ENCODE measurements around the gene SLC6A7. TPM values are rescaled to one million over a fixed set of nuclear protein-coding genes. Genes with fewer than 3 reads are reported as not detected.
"Not testable (repeated sequence)": the region's sequence is repeated elsewhere in the genome, so short reads cannot be mapped to it uniquely, and the experiment has no call there.

SLC6A7 gene
- polyA plus RNA-seq, 4 donors, result 0.06 to 0.13 (median 0.08) TPM; not detected in 1

DNA sequence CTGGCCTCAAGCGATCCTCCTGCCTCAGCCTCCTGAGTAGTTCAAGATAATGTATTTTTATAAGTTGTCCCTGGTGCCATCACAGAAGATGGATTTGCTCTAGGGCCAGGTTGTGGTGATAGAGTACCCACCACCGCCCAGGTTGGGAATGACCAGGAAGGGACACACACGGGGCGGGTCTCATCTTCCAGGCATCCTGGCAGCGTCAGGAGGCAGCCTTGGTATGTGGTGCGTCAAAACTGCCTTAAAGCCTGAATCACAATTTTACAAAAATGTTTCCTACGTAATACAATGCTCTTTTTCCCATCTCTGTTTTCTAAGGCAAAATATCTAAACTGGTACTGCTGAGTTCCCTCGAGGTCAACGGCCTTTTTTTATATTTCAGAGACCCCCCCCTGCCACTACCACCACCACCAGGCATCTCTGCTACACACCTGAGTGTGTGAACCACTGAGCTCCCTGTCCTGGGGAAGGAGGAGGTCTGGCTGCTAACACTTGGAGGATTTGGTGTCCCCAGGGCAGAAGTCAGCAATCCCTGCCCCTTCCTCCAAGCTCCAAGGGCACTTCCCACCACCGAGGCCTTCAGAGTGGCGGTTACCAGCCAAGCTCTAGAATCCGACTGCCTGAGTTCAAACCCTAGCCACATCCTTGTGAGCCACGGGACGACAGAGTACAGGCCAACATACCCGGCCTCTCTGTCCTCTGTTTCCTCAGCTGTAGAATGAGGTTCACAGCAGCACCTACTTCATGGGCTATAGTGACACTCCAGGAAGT is 47.3 kb downstream of the SLC6A7 start:
- DNase-seq (ENCODE audit: low read depth in 4 of 4, low spot score in 2 of 4), result no peak

DNA sequence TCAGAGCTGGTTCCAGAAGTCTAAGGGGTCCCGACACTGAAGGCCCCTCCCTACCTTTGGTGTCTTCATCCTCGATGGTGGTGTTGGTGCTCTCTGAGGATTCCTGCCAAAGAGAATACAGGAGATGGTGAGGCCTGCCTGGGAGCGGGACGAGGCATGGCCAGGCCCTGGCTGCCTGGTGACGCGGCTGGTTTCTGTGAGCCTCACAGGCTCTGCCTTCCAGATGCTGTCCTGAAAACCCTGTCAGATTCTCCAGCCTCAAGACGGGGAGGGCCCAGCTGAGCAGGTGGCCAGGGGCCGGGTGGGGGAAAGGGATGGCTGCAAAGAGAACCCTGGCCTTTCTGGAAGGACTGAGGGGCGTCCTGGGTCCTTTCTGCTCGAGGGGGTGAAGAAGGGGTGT is 48.8 kb downstream of the SLC6A7 start:
- no peak for DNase-seq (ENCODE audit: low read depth in 4 of 4, low spot score in 2 of 4)

DNA sequence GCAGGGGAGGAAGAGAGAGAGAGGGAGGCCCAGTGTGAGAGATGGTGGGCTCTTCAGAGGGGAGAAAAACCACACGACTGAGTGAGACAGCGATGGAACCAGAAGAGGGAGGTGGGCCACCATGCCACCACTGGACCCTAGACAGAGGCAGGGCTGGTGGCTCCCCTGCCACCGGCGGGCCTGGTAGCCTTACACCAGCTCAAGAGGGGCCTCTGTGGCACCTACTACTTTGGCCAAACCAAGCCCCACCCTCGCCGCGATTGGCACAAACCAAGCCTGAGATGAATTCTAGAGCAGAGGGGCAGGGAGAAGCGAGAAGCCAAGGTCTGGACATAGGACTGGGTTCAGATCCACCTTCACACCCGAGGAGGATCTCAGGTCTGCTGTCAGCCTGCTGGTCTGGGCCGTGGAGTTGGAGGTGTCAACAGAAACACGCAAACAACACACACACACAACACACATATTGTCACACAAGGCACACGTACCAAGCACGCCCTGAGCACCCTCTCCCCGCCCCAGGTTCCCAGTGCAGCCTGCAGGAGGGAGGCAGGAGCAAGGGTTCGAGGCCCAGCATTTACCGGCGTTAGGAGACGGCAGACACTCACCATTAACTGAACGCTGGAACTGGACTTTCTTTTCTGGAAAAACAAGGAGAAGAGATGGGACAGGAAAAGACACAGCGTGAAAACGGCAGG is 49.4 kb downstream of the SLC6A7 start:
- no peak for DNase-seq (ENCODE audit: low read depth in 4 of 4, low spot score in 2 of 4)

DNA sequence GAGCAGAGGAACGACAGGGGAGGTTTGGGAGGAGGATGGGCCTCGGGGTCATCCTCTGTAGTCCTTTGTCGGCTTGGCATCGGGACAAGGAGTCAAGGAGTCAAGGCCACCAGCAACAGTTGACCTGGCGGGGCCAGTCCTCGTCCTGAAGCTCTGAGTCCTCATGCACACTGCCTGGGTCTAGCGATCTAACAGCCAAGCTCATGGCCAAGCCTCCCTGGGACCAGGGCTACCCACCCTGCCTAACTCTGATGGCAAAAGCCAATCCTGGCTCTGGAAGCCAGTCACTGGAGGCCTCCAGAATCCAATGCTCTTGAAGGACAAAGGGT is 49.9 kb downstream of the SLC6A7 start:
- DNase-seq (ENCODE audit: low read depth in 4 of 4, low spot score in 2 of 4), result no peak

DNA sequence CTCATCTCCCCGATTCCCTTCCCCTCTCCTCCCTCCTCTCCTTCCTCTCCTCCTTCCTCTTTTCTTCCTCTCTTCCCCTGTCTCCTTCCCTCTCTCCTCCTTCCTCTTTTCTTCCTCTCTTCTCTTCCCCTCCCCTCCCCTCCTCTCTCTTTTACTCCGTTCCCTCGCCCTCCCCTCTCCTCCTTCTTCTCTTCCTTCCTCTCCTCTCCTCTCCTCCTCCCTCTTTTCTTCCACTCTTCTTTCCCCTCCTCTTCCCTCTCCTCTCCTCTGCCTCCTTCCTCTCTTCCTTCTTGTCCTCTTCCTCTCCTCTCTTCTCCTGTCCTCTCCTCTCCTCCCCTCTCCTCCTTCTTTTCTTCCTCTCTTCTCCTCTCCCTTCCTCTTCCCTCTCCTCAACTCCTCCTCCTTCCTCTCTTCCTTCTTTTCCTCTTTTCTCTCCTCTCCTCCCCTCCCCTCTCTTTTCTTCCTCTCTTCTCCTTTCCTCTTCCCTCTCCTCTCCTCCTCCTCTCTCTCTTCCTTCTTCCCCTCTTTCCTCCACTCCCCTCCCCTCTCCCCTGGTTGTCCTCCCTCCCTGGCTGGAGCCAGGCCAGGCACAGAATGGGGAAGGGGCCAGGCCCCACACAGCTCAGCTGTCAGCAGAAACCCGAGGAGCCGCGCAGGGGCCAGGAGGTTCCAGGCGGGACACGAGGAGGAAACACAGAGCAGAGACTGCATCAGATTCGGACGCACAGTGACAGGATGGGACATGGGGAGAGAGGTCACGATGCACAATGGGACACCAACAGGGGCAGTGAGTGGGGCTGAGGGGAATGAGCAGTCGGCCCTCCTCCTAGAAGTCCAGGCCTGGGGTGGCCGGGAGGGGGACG is 51.7 kb downstream of the SLC6A7 start:
- DNase-seq (ENCODE audit: low read depth in 4 of 4, low spot score in 2 of 4), result no peak

DNA sequence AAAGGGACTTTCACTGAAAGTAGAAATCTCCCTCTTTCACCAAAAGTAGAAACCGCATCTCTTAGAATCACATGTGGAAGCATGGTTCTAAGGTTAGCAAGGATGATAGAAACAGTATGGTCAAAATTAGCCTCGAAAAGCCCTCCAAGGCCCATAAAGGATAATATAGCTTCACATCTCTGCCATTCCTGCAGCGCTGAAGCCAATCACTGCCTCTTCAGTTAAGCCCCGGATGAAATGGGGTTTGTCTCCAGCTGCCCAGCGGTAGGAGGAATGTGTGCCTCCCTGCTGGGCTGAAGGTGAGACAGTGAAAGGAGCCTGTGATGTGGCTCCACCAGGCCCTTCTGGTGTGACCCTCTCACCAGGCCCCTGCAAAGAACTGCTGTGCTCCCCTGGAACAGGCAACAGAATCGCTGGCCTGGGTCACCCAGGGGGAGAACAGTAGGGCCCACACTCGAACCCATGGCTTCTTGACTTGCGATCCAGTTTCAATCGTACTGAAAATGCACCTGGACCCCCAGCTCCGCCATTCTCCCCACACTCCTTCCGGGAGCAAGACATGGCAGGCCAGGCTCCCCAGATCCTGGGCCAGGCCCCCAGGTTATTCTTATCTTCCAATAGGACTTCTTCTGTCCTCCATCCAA is 52.5 kb downstream of the SLC6A7 start:
- DNase-seq (ENCODE audit: low read depth in 4 of 4, low spot score in 2 of 4), result no peak

DNA sequence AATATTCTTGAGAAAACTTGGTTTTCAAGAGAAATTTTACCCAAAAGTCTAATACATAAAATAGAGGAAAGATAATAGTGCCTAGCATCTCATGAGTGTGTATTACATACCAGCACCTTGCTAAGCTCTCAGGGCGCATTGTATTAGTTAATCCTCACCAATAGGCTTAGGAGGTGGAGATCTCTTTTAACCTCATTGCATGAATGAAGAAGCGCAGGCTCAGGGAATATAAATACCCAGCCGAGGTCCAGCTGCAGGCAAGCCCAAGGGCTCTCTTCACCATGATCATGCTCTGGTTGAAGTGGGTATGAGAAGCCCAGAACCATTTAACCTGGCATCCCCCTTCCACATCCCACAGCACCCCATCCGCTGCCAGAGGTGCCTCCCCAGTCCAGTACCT is 53.7 kb downstream of the SLC6A7 start:
- DNase-seq (ENCODE audit: low read depth in 4 of 4, low spot score in 2 of 4), result no peak

DNA sequence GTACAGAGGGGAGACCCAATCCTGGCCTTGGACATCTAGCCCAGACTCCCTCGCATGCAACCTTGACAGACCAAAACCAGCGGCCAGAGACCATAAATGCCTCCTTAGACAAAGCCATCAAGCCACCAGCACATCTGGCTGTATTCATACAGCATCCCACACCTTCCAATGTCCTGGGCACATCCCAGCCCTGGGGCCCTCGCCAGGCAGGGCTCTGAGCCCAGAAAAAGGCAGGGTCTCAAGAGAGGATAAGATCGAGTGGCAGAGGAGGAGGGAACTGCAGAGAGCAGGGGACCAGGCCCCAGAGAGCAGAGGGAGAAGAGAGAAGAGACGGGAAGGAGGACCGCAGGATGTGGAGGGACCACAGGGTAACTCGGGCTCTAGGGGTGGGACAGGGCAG is 54.3 kb downstream of the SLC6A7 start:
- DNase-seq (ENCODE audit: low read depth in 4 of 4, low spot score in 2 of 4), result no peak

DNA sequence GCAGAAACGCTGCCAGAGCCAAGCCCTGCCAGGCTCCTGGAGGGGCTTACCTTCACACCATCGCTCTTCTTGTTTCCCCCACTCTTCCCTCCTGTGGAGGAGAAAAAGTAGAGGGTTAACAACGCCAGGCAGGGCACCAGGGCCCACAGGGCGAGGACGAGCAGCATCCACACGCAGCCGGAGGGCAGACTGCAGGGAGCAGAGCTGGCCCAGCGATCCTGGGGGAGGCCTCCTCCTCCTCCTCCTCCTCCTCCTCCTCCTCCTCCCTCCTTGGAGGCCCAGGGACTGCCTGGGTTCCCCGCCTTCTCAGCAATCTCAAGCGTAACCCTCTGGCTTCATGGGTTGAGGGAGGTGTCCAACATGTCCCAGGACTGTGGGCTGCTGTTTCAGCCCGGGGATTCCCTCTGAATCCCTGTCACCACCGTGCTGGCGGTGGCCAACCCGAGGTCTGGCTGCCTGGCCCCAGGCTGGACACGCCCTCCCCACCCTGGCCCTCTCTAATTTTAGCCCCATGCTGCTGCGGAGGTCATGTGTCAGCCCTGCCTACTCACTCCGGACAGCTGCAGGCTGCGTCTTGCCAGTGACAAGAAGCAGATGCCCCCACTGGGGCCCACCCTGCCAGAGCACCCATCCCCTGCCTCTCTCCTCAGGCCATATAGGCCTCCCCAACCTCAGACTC is 55.4 kb downstream of the SLC6A7 start:
- DNase-seq (ENCODE audit: low read depth in 4 of 4, low spot score in 2 of 4), result no peak

DNA sequence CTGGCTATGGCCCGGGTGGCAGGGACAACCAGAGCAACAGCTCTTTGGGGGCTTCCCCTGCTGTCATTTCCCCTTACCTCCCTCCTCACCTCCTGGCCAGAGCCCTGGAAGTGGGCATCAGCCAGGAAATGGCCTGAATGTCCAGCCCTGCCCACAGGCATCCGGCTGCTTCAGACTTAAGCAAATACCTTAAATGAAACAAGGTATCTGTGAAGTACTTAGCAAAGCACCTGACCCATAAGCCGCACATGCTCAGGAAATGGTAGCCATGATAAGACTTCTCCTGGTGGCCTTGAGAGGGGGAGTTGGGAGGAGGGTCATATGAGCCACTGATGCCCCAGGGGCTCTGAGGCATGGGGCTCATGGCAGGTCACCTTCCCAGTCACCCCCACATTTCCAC is 55.9 kb downstream of the SLC6A7 start:
- no peak for DNase-seq (ENCODE audit: low read depth in 4 of 4, low spot score in 2 of 4)

DNA sequence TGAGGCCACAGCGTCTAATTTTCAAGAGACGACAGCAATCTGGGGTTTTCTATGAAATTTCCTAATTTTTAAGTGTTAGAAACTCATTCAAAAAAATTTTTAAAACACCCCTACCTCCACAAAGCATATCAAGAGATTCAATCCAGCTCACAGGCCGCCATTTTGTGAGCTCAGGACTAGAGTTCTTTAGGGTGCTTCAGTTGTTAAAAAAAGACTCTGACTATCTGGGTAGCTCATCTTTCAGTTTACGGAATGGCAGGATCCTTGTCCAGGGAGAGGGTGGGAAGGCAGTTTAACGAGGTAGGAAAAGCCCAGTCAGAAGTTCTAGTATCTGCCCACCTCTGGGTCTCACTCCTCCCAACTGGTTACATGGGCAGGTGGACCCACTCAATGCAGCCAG is 56.6 kb downstream of the SLC6A7 start:
- DNase-seq (ENCODE audit: low read depth in 4 of 4, low spot score in 2 of 4), result no peak

DNA sequence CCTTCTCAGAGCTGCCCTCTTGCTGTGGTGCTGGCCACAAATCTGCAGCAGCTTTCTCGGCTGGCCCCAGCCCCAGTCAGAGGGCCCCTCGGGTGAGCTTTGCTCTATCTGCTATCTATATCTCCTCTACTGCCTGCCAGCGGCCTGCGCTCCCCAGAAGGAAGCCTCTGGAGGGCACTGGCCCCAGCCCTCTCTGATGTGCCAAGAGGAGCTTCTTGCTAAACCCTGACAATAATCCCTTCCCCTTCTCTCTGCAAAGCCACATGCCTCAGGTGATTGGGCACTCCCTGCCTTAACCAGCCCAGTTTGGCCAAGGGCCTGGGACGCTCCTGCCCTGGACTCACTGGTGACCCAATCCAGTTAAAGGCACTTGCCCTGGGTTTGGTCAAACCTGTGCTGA is 57.0 kb downstream of the SLC6A7 start:
- DNase-seq (ENCODE audit: low read depth in 4 of 4, low spot score in 2 of 4), result no peak

DNA sequence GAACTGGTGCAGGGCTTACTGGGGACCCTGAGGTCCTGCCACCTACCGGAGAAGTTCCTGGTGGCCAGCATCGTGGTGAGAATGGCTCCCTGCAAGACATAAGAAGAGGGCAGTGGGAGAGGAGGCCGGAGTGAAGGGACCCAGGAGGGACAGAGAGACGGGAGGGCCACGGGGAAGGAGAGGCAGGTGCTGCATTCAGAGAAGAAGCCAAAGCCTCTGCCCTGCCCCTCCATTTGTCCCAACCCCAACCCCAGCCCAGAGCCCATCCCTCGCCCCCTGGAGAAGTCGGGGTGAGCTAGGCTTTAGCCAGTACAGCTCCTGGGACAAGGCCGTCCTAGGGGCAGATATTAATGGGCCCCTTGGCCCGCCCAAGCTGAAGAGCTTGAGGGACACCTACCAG is 57.9 kb downstream of the SLC6A7 start:
- no peak for DNase-seq (ENCODE audit: low read depth in 4 of 4, low spot score in 2 of 4)

DNA sequence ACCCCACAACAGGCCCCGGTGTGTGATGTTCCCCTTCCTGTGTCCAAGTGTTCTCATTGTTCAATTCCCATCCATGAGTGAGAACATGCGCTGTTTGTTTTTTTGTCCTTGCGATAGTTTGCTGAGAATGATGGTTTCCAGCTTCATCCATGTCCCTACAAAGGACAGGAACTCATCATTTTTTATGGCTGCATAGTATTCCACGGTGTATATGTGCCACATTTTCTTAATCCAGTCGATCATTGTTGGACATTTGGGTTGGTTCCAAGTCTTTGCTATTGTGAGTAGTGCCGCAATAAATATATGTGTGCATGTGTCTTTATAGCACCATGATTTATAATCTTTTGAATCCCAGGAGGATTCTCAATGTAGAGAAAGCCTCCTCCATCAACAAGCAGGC is 58.6 kb downstream of the SLC6A7 start:
- not testable (repeated sequence) for DNase-seq (ENCODE audit: low read depth in 4 of 4, low spot score in 2 of 4)

DNA sequence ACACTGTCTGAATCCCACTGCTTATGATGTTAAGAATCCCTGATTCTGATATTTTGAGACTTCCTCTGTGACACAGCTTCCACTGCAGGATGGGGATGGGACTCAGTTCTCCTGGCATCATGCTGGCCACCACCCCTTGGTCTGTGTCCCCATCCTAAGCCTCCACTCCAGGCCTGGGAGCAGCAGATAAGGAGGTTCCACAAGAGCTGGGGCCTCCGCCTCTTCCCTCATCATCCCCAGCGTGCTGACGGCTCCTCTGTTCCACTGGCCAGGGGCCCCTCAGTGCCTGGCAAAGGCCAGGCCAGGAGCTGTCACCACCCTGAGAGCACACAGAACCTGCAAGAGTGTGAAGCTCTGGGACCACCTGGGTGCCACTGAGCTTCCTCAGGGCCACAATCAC is 59.1 kb downstream of the SLC6A7 start:
- DNase-seq (ENCODE audit: low read depth in 4 of 4, low spot score in 2 of 4), result no peak

DNA sequence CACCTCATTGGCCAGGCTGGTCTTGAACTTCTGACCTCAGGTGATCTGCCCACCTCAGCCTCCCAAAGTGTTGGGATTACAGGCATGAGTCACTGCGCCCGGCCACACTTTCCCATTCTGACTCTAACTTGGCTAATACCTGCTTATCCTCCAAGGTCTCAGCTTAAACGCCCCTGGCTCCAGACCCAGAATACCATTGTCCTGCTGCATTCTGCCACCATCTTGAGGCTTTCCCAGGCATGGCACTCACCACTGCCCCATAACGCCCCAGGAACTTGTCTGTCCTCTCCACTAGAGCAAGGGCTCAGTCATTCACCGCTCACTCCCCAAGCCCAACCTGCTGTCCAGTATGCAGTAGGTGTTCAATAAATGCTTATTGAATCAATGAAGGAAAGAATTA is 59.9 kb downstream of the SLC6A7 start:
- DNase-seq (ENCODE audit: low read depth in 4 of 4, low spot score in 2 of 4), result no peak

DNA sequence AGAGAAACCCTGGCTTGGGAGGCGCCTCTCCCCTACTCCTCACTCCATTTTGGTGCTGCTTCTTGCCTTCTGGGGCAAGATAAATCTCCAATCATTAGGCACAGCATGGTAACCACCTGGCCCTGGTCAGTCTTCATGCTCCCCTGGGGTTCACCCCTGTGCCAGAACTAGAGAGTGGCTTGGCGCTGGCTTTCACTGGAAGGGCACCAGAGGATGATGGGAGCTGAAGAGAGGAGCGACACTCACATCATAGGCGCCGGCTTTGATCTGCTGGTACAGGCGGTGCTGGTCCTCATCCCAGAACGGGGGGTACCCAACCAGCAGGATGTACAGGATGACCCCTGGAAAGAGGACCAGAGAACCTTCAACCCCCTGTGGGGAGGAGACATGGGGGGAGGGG is 61.6 kb downstream of the SLC6A7 start:
- DNase-seq (ENCODE audit: low read depth in 4 of 4, low spot score in 2 of 4), result no peak

DNA sequence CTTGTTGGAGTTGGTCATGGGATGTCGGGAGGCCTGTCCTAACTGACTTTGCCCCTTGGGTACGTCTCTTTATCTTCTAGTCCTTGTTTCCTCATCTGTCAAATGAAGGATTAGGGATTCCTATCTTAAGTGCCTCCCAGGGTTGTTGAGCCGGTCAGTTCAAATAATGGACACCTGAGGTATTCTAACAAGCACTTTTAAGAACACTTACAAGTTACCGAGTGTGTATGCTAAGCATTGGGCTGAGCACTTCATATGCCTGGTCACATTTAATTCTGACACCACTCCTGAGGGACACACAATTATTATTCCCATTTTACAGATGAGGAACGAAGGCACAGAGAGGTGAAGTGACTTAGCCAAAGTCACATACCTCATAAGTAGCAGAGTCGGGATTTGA is 62.6 kb downstream of the SLC6A7 start:
- no peak for DNase-seq (ENCODE audit: low read depth in 4 of 4, low spot score in 2 of 4)

DNA sequence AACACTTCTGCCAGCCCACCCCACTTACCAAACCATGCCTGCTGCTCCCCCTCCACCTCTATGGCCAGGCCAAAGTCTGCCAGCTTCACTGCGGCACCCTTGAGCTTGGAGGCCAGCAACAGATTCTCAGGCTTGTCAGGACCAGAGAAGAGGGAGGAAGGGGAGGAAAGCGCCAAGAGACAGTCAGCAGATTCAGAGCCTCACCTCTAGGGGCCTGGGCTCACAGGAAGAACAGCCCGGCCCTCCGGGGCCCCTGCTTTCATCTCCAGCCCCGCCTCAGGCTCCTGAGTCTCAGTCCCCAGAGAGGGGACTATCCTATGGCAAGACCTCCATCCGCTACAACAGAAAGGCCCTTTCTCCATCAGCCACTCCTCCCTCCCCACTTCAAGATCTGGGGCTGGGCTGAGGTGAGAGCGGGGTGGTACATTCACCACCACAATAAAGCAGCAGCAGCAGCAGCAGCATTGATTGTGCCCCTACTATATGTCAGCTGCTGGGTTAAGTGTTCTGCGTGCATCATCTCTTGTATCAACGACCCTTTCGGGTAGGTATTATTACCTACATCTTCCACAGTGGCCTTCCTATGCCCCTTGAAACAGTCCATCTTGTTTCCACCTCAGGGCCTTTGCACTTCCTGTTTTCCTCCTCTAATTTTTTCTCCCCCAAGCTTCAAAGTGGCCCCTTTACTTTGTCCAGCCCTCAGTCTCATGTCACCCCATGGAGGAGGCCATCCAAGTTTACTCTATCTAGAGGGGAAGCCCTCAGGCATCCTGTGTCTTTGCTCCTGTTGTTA is 63.8 kb downstream of the SLC6A7 start:
- no peak for DNase-seq (ENCODE audit: low read depth in 4 of 4, low spot score in 2 of 4)

DNA sequence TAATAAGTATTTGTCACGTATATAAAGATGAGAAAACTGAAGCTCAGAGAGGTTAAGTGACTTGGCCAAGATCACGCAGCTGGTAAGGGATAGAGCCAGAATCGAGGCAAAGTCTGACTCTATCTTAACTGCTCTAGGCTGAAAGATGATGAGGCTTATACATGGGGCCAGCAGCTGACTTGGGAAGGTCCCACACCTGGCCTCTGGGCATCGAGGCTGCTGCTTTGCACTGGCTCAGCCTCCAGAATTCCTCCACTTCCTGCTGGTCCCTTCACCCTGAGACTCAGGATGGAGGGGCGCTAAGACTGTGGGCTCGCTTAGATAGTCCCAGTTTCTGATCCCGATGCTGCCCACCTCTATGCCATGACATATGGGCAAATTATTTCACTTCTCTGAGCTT is 64.5 kb downstream of the SLC6A7 start:
- DNase-seq (ENCODE audit: low read depth in 4 of 4, low spot score in 2 of 4), result no peak

All from left renal cortex interstitium (tissue), 4 donors.